GM19025 (cell line): ENCODE data around the gene TNFSF10.
"Not testable (repeated sequence)": the region's sequence is repeated elsewhere in the genome, so short reads cannot be mapped to it uniquely, and the experiment has no call there.

Experiments
- ATAC-seq: cut with Tn5 transposase; IDR thresholded peaks from one replicate; pipeline ENCODE4 v1.9.1; 2021; ENCODE audit warnings: mild to moderate bottlenecking, low read depth, moderate library complexity; ENCODE audit not compliant: unreplicated experiment

The TNFSF10 gene

GRCh38 chr3:172522871-172523818, at the start of gene TNFSF10:
Gene TNFSF10, minus strand, starts transcription at chr3:172523430. Its CDS starts 46 bp downstream, at chr3:172523384.
- ATAC-seq = peak; percentile 89

- ATAC-seq = no peak
Observed at GRCh38 chr3:172569128-172570008, 46.1 kb upstream of the TNFSF10 start.

- no peak for ATAC-seq
Observed at GRCh38 chr3:172568701-172569100, 45.5 kb upstream of the TNFSF10 start.

GRCh38 chr3:172566785-172567184, 43.6 kb upstream of the TNFSF10 start:
- ATAC-seq = not testable (repeated sequence)

- ATAC-seq = no peak
Observed at GRCh38 chr3:172564499-172564898, 41.3 kb upstream of the TNFSF10 start.

- ATAC-seq = no peak
Observed at GRCh38 chr3:172562871-172563865, 39.9 kb upstream of the TNFSF10 start.

GRCh38 chr3:172561897-172562640, 38.8 kb upstream of the TNFSF10 start:
- ATAC-seq = no peak

- no peak for ATAC-seq
Observed at GRCh38 chr3:172560586-172560985, 37.4 kb upstream of the TNFSF10 start.

GRCh38 chr3:172560026-172560425, 36.8 kb upstream of the TNFSF10 start:
- no peak for ATAC-seq

- no peak for ATAC-seq
Observed at GRCh38 chr3:172559020-172559419, 35.8 kb upstream of the TNFSF10 start.

GRCh38 chr3:172557515-172558220, 34.4 kb upstream of the TNFSF10 start:
- no peak for ATAC-seq

GRCh38 chr3:172553526-172554252, 30.5 kb upstream of the TNFSF10 start:
- no peak for ATAC-seq

- no peak for ATAC-seq
Observed at GRCh38 chr3:172552607-172553006, 29.4 kb upstream of the TNFSF10 start.

GRCh38 chr3:172551874-172552273, 28.6 kb upstream of the TNFSF10 start:
- ATAC-seq = no peak

- ATAC-seq = peak; percentile 49
Observed at GRCh38 chr3:172550347-172550943, 27.2 kb upstream of the TNFSF10 start.

- ATAC-seq = no peak
Observed at GRCh38 chr3:172549144-172549543, 25.9 kb upstream of the TNFSF10 start.

- no peak for ATAC-seq
Observed at GRCh38 chr3:172546628-172547214, 23.5 kb upstream of the TNFSF10 start.
